ENCODE results near the gene PC. TPM values are rescaled to one million over a fixed set of nuclear protein-coding genes. Genes with fewer than 3 reads are reported as not detected.

PC gene
- total and polyA plus RNA-seq, 2 experiments from 2014 or later = 18.3 to 21.7 TPM

- TF ChIP-seq REST (IDR thresholded peaks at IDR 0.05; ENCODE audit: unreplicated experiment) (no peak), ZNF331 (CRISPR knock-in tag; IDR thresholded peaks at IDR 0.05; ENCODE audit: low read depth) (no peak), POLR2AphosphoS5 (IDR thresholded peaks at IDR 0.05; ENCODE audit: low read depth) (no peak), CREB1 (CRISPR knock-in tag; IDR thresholded peaks at IDR 0.05; ENCODE audit: low read depth) (no peak), JUNB (IDR thresholded peaks at IDR 0.05; ENCODE audit: unreplicated experiment) (no peak), EZH2phosphoT487 (IDR thresholded peaks at IDR 0.05; ENCODE audit: unreplicated experiment) (no peak), ZNF114 (CRISPR knock-in tag; IDR thresholded peaks at IDR 0.05) (no peak), CTCF (conservative IDR thresholded peaks at IDR 0.05; ENCODE audit: low read depth in 2 of 2) (no peak), NANOG (IDR thresholded peaks at IDR 0.05; ENCODE audit: borderline replicate concordance) (no peak), EZH2 (IDR thresholded peaks at IDR 0.05; ENCODE audit: low read depth, unreplicated experiment) (no peak)
- TF ChIP-seq, protein P1, sequence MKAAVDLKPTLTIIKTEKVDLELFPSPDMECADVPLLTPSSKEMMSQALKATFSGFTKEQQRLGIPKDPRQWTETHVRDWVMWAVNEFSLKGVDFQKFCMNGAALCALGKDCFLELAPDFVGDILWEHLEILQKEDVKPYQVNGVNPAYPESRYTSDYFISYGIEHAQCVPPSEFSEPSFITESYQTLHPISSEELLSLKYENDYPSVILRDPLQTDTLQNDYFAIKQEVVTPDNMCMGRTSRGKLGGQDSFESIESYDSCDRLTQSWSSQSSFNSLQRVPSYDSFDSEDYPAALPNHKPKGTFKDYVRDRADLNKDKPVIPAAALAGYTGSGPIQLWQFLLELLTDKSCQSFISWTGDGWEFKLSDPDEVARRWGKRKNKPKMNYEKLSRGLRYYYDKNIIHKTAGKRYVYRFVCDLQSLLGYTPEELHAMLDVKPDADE (IDR thresholded peaks at IDR 0.05) = no peak
Measured at GRCh38 chr11:66986178-66986545, 28.0 kb upstream of the PC start (continued).

DNA sequence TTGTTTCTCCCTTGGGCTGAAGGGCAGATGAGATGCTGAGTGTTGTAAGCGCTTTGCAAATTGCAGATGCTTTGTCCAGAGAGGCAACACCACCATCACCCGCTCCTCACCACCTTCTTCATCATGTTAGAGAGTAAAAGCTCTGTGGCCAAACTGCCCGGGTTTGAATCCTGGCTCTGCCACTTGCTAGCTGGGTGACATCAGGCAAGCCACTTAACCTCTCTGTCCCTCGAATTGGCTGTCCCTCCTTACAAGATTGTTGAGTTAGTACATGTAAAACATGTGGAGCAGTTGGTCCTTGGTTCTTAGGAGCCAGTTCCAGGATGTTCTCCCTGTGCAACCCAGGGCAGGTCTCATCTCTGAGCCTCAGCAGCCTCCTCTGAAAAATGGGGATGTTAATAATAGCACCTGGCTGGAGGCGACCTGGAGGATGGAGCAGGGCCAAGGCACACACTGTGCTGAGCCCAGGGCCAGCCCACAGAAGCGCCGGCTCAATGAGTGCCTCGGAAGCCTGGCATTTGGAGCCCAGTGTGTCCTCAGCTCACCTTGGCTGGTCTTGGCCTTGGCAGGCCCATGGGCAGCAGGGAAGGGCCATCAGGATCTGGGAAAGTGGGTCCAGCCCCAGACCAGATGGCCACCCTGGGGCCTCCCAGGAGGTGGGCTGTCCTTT is 27.5 kb upstream of the PC start:
- H3K4me3 Mint-ChIP-seq = no peak overlapping the region
- Histone ChIP-seq H4K20me1 (replicated peaks; ENCODE audit: insufficient read depth) (no peaks in the 10 kb centered on the region), H3K27me3 (ENCODE audit: insufficient read depth) (no peaks in the 10 kb centered on the region), H3K79me2 (replicated peaks; ENCODE audit: insufficient read depth) (no peaks in the 10 kb centered on the region), H3K4me1 (ENCODE audit: insufficient read depth) (peaks cover 10% of the 10 kb centered on the region; the same call in 1 of the 2 replicates), H3K9me2 (ENCODE audit: insufficient read depth) (no peaks in the 10 kb centered on the region), H3F3A (replicated peaks; ENCODE audit: low read depth) (no peaks in the 10 kb centered on the region), H3K36me3 (ENCODE audit: insufficient read depth) (no peaks in the 10 kb centered on the region), H3K4me3 (no peak overlapping the region), H3K27ac (ENCODE audit: low read depth) (no peak overlapping the region), H3K4me2 (no peak overlapping the region), H2AFZ (no peak overlapping the region)
- H3K27ac Mint-ChIP-seq = no peak overlapping the region
- ATAC-seq (no peak), DNase-seq (ENCODE audit: low spot score) (no peak)
- peaks cover 12% of the 10 kb centered on the region; the same call in 1 of the 3 replicates for H3K36me3 Mint-ChIP-seq (ENCODE audit: low read depth)
- peaks cover 9% of the 10 kb centered on the region for H3K9me3 Mint-ChIP-seq
- H3K27me3 Mint-ChIP-seq (ENCODE audit: insufficient read depth, low read depth, poor library complexity) = peaks cover 16% of the 10 kb centered on the region
- peaks cover 30% of the 10 kb centered on the region for H3K4me1 Mint-ChIP-seq
- no peak for TF ChIP-seq NANOG (IDR thresholded peaks at IDR 0.05; ENCODE audit: borderline replicate concordance)
- TF ChIP-seq, protein P2, sequence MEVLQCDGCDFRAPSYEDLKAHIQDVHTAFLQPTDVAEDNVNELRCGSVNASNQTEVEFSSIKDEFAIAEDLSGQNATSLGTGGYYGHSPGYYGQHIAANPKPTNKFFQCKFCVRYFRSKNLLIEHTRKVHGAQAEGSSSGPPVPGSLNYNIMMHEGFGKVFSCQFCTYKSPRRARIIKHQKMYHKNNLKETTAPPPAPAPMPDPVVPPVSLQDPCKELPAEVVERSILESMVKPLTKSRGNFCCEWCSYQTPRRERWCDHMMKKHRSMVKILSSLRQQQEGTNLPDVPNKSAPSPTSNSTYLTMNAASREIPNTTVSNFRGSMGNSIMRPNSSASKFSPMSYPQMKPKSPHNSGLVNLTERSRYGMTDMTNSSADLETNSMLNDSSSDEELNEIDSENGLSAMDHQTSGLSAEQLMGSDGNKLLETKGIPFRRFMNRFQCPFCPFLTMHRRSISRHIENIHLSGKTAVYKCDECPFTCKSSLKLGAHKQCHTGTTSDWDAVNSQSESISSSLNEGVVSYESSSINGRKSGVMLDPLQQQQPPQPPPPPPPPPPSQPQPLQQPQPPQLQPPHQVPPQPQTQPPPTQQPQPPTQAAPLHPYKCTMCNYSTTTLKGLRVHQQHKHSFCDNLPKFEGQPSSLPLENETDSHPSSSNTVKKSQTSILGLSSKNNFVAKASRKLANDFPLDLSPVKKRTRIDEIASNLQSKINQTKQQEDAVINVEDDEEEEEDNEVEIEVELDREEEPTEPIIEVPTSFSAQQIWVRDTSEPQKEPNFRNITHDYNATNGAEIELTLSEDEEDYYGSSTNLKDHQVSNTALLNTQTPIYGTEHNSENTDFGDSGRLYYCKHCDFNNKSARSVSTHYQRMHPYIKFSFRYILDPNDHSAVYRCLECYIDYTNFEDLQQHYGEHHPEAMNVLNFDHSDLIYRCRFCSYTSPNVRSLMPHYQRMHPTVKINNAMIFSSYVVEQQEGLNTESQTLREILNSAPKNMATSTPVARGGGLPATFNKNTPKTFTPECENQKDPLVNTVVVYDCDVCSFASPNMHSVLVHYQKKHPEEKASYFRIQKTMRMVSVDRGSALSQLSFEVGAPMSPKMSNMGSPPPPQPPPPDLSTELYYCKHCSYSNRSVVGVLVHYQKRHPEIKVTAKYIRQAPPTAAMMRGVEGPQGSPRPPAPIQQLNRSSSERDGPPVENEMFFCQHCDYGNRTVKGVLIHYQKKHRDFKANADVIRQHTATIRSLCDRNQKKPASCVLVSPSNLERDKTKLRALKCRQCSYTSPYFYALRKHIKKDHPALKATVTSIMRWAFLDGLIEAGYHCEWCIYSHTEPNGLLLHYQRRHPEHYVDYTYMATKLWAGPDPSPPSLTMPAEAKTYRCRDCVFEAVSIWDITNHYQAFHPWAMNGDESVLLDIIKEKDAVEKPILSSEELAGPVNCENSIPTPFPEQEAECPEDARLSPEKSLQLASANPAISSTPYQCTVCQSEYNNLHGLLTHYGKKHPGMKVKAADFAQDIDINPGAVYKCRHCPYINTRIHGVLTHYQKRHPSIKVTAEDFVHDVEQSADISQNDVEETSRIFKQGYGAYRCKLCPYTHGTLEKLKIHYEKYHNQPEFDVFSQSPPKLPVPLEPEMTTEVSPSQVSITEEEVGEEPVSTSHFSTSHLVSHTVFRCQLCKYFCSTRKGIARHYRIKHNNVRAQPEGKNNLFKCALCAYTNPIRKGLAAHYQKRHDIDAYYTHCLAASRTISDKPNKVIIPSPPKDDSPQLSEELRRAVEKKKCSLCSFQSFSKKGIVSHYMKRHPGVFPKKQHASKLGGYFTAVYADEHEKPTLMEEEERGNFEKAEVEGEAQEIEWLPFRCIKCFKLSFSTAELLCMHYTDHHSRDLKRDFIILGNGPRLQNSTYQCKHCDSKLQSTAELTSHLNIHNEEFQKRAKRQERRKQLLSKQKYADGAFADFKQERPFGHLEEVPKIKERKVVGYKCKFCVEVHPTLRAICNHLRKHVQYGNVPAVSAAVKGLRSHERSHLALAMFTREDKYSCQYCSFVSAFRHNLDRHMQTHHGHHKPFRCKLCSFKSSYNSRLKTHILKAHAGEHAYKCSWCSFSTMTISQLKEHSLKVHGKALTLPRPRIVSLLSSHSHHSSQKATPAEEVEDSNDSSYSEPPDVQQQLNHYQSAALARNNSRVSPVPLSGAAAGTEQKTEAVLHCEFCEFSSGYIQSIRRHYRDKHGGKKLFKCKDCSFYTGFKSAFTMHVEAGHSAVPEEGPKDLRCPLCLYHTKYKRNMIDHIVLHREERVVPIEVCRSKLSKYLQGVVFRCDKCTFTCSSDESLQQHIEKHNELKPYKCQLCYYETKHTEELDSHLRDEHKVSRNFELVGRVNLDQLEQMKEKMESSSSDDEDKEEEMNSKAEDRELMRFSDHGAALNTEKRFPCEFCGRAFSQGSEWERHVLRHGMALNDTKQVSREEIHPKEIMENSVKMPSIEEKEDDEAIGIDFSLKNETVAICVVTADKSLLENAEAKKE (CRISPR knock-in tag; IDR thresholded peaks at IDR 0.05) = no peak
- TF ChIP-seq EZH2phosphoT487 (IDR thresholded peaks at IDR 0.05; ENCODE audit: unreplicated experiment) = no peak
- no peak for TF ChIP-seq ZNF114 (CRISPR knock-in tag; IDR thresholded peaks at IDR 0.05)
